Measurements from ENCODE around the gene C1QTNF8. TPM values are rescaled to one million over a fixed set of nuclear protein-coding genes. Genes with fewer than 3 reads are reported as not detected.

C1QTNF8 gene
- polyA plus RNA-seq, 2 of the 4 experiments (the other 2 are of a cell fraction): not detected

Other genes with a start within 250 kb of the C1QTNF8 start
- gene LMF1, start 125.3 kb downstream of the C1QTNF8 start, polyA plus RNA-seq (2011; rRNA removed): 10.9 and 16.0 TPM in 2 replicates
- gene LMF1, start 125.3 kb downstream of the C1QTNF8 start, polyA plus RNA-seq (2017; fragmentation: RNase III; extraction: RNeasy Plus Mini Kit Qiagen cat#74134 plus additional on column Dnase treatment): 8.5 to 10.6 TPM (median 8.8 TPM) in 3 replicates
- 0.06 and 0.07 TPM in 2 replicates for gene SOX8, start 114.5 kb downstream of the C1QTNF8 start, polyA plus RNA-seq (2011; rRNA removed)
- gene SOX8, start 114.5 kb downstream of the C1QTNF8 start, polyA plus RNA-seq (2017; fragmentation: RNase III; extraction: RNeasy Plus Mini Kit Qiagen cat#74134 plus additional on column Dnase treatment): 0.12 to 0.22 TPM (median 0.14 TPM) in 3 replicates
- 0.08 TPM in 1 of 2 replicates, not detected in the other for gene SSTR5, start 23.5 kb downstream of the C1QTNF8 start, polyA plus RNA-seq (2011; rRNA removed)
- 0.06 TPM in 1 of 3 replicates, not detected in the others for gene SSTR5, start 23.5 kb downstream of the C1QTNF8 start, polyA plus RNA-seq (2017; fragmentation: RNase III; extraction: RNeasy Plus Mini Kit Qiagen cat#74134 plus additional on column Dnase treatment)
- 7.2 and 8.6 TPM in 2 replicates for gene CACNA1H, start 56.9 kb upstream of the C1QTNF8 start, polyA plus RNA-seq (2011; rRNA removed)
- gene CACNA1H, start 56.9 kb upstream of the C1QTNF8 start, polyA plus RNA-seq (2017; fragmentation: RNase III; extraction: RNeasy Plus Mini Kit Qiagen cat#74134 plus additional on column Dnase treatment): 11.7 to 15.8 TPM (median 14.1 TPM) in 3 replicates
- not detected in 2 replicates for gene TPSG1, start 129.0 kb upstream of the C1QTNF8 start, polyA plus RNA-seq (2011; rRNA removed)
- gene TPSG1, start 129.0 kb upstream of the C1QTNF8 start, polyA plus RNA-seq (2017; fragmentation: RNase III; extraction: RNeasy Plus Mini Kit Qiagen cat#74134 plus additional on column Dnase treatment): 0.08 TPM in 1 of 3 replicates, not detected in the others
- not detected in 2 replicates for gene TPSB2, start 133.9 kb upstream of the C1QTNF8 start, polyA plus RNA-seq (2011; rRNA removed)
- not detected in 3 replicates for gene TPSB2, start 133.9 kb upstream of the C1QTNF8 start, polyA plus RNA-seq (2017; fragmentation: RNase III; extraction: RNeasy Plus Mini Kit Qiagen cat#74134 plus additional on column Dnase treatment)
- not detected in 2 replicates for gene TPSAB1, start 144.5 kb upstream of the C1QTNF8 start, polyA plus RNA-seq (2011; rRNA removed)
- gene TPSAB1, start 144.5 kb upstream of the C1QTNF8 start, polyA plus RNA-seq (2017; fragmentation: RNase III; extraction: RNeasy Plus Mini Kit Qiagen cat#74134 plus additional on column Dnase treatment): not detected in 3 replicates
- not detected in 2 replicates for gene TPSD1, start 159.8 kb upstream of the C1QTNF8 start, polyA plus RNA-seq (2011; rRNA removed)
- not detected in 3 replicates for gene TPSD1, start 159.8 kb upstream of the C1QTNF8 start, polyA plus RNA-seq (2017; fragmentation: RNase III; extraction: RNeasy Plus Mini Kit Qiagen cat#74134 plus additional on column Dnase treatment)
- 131 and 170 TPM in 2 replicates for gene UBE2I, start 213.4 kb upstream of the C1QTNF8 start, polyA plus RNA-seq (2011; rRNA removed)
- 207 to 210 TPM (median 208 TPM) in 3 replicates for gene UBE2I, start 213.4 kb upstream of the C1QTNF8 start, polyA plus RNA-seq (2017; fragmentation: RNase III; extraction: RNeasy Plus Mini Kit Qiagen cat#74134 plus additional on column Dnase treatment)
- 0.31 and 0.42 TPM in 2 replicates for gene BAIAP3, start 237.4 kb upstream of the C1QTNF8 start, polyA plus RNA-seq (2011; rRNA removed)
- gene BAIAP3, start 237.4 kb upstream of the C1QTNF8 start, polyA plus RNA-seq (2017; fragmentation: RNase III; extraction: RNeasy Plus Mini Kit Qiagen cat#74134 plus additional on column Dnase treatment): 0.26 to 0.51 TPM (median 0.32 TPM) in 3 replicates

Data from A549 (cell line).